Femur (tissue), 1 donor: ENCODE results near the gene MIER3.

ENCODE experiments used
- DNase-seq: peaks from one replicate; pipeline ENCODE4 v3.0.0-alpha.2; 2017

Gene MIER3

DNA sequence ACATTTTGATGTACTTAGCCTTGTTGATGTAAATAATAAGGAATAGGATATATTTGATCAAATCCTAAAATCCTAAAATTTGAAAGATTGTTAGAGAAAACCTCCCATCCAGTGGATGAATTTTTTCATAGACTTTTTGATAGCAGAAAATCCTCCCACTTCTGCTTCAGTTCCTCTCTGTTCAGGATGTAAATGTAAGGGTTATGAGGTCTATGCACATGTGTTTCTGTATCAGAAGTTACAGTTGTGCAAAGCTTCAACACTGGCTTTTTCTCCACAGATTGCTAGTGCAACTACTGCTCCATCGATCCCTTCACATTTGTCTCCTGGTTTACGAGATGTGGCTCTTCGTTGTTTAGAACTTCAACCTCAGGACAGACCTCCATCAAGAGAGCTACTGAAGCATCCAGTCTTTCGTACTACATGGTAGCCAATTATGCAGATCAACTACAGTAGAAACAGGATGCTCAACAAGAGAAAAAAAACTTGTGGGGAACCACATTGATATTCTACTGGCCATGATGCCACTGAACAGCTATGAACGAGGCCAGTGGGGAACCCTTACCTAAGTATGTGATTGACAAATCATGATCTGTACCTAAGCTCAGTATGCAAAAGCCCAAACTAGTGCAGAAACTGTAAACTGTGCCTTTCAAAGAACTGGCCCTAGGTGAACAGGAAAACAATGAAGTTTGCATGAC, 58.5 kb downstream of the MIER3 start:
- no peak for DNase-seq

DNA sequence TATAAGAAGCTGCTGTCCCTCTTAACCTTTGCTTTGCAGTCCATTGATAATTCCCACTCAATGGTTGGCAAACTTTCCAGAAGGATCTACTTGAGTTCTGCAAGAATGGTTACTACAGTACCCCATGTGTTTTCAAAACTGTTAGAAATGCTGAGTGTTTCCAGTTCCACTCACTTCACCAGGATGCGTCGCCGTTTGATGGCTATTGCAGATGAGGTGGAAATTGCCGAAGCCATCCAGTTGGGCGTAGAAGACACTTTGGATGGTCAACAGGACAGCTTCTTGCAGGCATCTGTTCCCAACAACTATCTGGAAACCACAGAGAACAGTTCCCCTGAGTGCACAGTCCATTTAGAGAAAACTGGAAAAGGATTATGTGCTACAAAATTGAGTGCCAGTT, 70.4 kb downstream of the MIER3 start:
- DNase-seq = no peak

GRCh38 chr5:56876327-56876726, 75.6 kb downstream of the MIER3 start:
- no peak for DNase-seq

DNA sequence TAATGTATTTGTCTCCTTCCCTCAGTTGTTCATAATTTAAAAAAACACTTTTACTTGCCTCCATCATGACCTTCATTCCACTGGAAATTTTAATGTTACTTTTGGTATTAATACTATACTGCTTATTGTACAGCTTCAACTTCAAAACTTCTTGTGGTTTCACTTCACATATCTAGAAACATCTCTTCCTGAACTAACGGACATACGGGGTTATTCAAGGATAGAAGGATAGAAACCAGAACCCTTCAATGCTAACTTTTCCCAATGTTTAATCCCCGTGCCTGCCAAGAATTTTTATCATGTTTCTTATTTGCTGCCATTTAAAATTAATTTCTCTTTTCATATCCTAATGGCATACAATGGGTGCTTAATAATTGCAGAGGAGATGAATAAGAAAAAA, 78.9 kb downstream of the MIER3 start:
- DNase-seq = no peak

- no peak for DNase-seq
Observed at GRCh38 chr5:56871777-56872176, 80.1 kb downstream of the MIER3 start.
